ENCODE measurements around the gene GTF2IRD1. TPM values are rescaled to one million over a fixed set of nuclear protein-coding genes. Genes with fewer than 3 reads are reported as not detected.

Gene GTF2IRD1
- total RNA-seq, 1 donor = 6.4 TPM

DNA sequence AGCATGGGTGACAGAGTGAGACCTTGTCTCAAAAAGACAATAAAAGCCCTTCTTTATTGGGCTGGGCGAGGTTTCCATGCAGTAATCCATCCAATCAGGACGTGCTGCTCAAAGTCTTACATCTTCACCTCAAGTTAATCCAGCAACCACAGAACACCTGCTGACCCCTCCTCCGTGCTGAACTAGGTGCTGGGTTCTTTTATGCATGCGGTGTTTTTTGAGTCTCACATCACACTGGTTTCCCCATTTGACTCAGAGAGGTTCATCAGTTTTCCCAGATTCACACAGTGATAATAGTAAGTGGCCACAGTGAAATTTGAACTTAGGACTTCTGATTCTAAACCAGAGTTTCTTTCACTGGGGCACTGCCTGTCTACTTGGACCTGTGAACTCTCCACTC, 145.5 kb downstream of the GTF2IRD1 start:
- H3K4me3 ChIP-seq (ENCODE audit: low read depth, low read length) = no peak overlapping the region
- no peak for DNase-seq (ENCODE audit: low read depth)
- TF ChIP-seq, protein P1, sequence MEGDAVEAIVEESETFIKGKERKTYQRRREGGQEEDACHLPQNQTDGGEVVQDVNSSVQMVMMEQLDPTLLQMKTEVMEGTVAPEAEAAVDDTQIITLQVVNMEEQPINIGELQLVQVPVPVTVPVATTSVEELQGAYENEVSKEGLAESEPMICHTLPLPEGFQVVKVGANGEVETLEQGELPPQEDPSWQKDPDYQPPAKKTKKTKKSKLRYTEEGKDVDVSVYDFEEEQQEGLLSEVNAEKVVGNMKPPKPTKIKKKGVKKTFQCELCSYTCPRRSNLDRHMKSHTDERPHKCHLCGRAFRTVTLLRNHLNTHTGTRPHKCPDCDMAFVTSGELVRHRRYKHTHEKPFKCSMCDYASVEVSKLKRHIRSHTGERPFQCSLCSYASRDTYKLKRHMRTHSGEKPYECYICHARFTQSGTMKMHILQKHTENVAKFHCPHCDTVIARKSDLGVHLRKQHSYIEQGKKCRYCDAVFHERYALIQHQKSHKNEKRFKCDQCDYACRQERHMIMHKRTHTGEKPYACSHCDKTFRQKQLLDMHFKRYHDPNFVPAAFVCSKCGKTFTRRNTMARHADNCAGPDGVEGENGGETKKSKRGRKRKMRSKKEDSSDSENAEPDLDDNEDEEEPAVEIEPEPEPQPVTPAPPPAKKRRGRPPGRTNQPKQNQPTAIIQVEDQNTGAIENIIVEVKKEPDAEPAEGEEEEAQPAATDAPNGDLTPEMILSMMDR (IDR thresholded peaks at IDR 0.05; ENCODE audit: insufficient read depth, low read length) = no peak

DNA sequence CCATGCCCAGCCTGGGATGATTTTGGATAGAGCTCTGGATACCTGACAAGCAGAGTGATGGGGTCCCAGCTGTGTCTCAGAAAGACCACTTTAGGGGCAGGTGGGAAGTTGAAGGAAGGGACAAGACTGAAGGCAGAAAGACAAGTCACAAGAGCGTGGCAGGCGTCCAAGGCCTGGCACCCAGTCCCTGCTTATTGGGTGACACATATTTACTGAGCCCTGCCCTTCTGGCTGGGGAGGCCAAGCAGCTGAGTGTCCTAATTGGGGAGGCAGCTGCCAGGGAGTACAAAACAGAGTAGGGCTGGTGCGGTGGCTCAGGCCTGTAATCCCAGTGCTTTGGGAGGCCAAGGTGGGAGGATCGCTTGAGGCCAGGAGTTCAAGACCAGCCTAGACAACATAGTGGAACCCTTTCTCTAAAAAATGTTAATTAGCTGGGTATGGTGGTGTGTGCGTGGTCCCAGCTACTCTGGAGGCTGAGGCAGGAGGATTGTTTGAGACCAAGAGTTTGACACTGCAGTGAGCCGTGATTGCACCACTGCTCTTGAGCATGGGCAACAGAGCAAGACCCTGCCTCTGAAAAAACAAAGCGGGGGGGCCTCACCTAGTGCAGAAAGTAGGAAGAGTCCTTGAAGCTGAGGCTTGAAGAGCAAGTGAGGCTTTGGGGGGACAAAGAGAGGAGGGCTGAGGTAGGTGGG, 150.8 kb downstream of the GTF2IRD1 start:
- H3K4me3 ChIP-seq (ENCODE audit: low read depth, low read length) = no peak overlapping the region
- TF ChIP-seq, protein P1 (IDR thresholded peaks at IDR 0.05; ENCODE audit: insufficient read depth, low read length) = no peak
- DNase-seq (ENCODE audit: low read depth) = no peak

- TF ChIP-seq, protein P1 (IDR thresholded peaks at IDR 0.05; ENCODE audit: insufficient read depth, low read length) = no peak
- peak overlapping the region; percentile 41 for H3K4me3 ChIP-seq (ENCODE audit: low read depth, low read length)
- DNase-seq (ENCODE audit: low read depth) = no peak
Observed at GRCh38 chr7:74606101-74606908, 152.6 kb downstream of the GTF2IRD1 start.

- TF ChIP-seq, protein P1 (IDR thresholded peaks at IDR 0.05; ENCODE audit: insufficient read depth, low read length) = no peak
- no peak for DNase-seq (ENCODE audit: low read depth)
Observed at GRCh38 chr7:74606909-74607510, 153.3 kb downstream of the GTF2IRD1 start.

GRCh38 chr7:74612015-74612829, 158.5 kb downstream of the GTF2IRD1 start:
- no peak overlapping the region for H3K4me3 ChIP-seq (ENCODE audit: low read depth, low read length)
- TF ChIP-seq, protein P1 (IDR thresholded peaks at IDR 0.05; ENCODE audit: insufficient read depth, low read length) = no peak
- peak; percentile 16 for DNase-seq (ENCODE audit: low read depth)

More at GRCh38 chr7:74606909-74607510, 153.3 kb downstream of the GTF2IRD1 start:
- H3K4me3 ChIP-seq (ENCODE audit: low read depth, low read length) = peak overlapping the region; percentile 41
